ENCODE measurements around the gene BTBD19. TPM values are rescaled to one million over a fixed set of nuclear protein-coding genes. Genes with fewer than 3 reads are reported as not detected.

BTBD19 gene
- total and polyA plus RNA-seq, 9 of the 15 experiments (the other 6 are each of a cell fraction or from before 2014, with no cell fraction given): 0.22 to 2.0 (median 0.95) TPM

DNA sequence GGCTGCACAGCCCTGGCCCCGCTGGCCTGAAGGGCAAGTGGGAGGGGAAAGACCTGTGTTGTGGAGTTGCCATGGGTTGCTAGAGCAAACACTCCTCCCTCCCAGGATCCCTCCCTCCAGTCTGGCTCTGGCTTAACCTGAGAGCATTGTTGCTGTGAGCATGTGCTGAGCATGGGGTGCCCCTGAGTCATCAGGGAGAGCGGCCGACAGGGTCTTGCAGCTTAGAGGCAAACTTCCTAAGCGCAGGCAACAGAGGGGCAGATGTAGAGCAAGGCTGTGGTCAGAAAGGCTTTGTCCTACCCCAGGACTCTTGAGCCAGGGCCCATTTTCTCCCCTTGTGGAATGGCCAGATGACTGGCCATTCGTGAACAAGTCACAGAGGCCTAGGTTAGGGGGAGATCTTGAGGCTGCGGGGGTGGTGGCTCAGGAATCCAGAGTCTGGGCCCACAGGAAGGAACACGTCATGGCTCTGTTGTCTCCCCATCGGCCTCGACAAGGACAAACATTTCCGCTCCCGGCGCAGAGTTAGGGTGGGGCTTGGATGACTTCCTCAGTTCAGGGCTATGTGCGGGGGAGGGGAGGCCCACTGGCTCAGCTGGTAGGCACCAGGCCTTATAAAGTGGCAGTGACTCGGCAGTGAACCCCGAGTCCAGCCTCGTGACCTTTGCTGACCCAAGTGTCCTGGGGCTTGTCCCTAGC lies 810 bp upstream of the BTBD19 start (continued):
- TF ChIP-seq TCF15 (CRISPR knock-in tag; IDR thresholded peaks at IDR 0.05) (no peak), ZNF217 (CRISPR knock-in tag; IDR thresholded peaks at IDR 0.05) (no peak), CLOCK (CRISPR knock-in tag; IDR thresholded peaks at IDR 0.05; ENCODE audit: borderline replicate concordance) (no peak), MXI1 (IDR thresholded peaks at IDR 0.05; ENCODE audit: low read depth, low read length) (peak; percentile 94), ZNF165 (CRISPR knock-in tag; IDR thresholded peaks at IDR 0.05; ENCODE audit: borderline replicate concordance) (no peak), CTCFL (IDR thresholded peaks at IDR 0.05; ENCODE audit: borderline replicate concordance, insufficient read depth, low read depth, low read length, poor library complexity, severe bottlenecking) (peak; percentile 6), FOXK2 (conservative IDR thresholded peaks at IDR 0.05 in 1 of 2, IDR thresholded peaks at IDR 0.05 in 1 of 2; ENCODE audit: low read depth in 2 of 2) (peak; percentile 91 to 92), ZBTB43 (CRISPR knock-in tag; IDR thresholded peaks at IDR 0.05) (peak; percentile 60; the same call in 1 of the 2 replicates), ZBTB40 (IDR thresholded peaks at IDR 0.05) (peak; percentile 80), ZBTB40 (CRISPR knock-in tag; IDR thresholded peaks at IDR 0.05) (no peak)

Data from K562 (cell line).